Memory B cell (primary cell): ENCODE data around the gene AGER.

Experiments used
- ATAC-seq: fragments of 150-1000 bp; cut with Tn5 transposase; 2 replicates; pipeline ENCODE4 v1.10.0; 2021; ENCODE audit warnings: low read depth, mild to moderate bottlenecking, moderate library complexity
- DNase-seq, 2 donors: peaks; one replicate each; pipeline ENCODE4 v3.0.0; 2022; ENCODE audit warnings: low spot score in 2 of 2
- H3K27ac Mint-ChIP-seq: one replicate; pipeline ENCODE4 v1.8.0; 2022; ENCODE audit warnings: mild to moderate bottlenecking, moderate library complexity, mixed read lengths
- H3K27me3 Mint-ChIP-seq: one replicate; pipeline ENCODE4 v1.8.0; 2022; ENCODE audit warnings: mixed read lengths
- H3K36me3 Mint-ChIP-seq: one replicate; pipeline ENCODE4 v1.8.0; 2022; ENCODE audit warnings: mild to moderate bottlenecking, mixed read lengths
- H3K4me1 Mint-ChIP-seq: one replicate; pipeline ENCODE4 v1.8.0; 2022; ENCODE audit warnings: mixed read lengths
- H3K4me3 Mint-ChIP-seq: one replicate; pipeline ENCODE4 v1.8.0; 2022; ENCODE audit warnings: mild to moderate bottlenecking, moderate library complexity, mixed read lengths
- H3K9me3 Mint-ChIP-seq: one replicate; pipeline ENCODE4 v1.8.0; 2022; ENCODE audit warnings: mixed read lengths

The AGER gene

GRCh38 chr6:32158052-32158451 is 26.0 kb downstream of the AGER start:
- peaks cover 18% of the 10 kb centered on the region for H3K4me1 Mint-ChIP-seq
- DNase-seq = no peak
- no peak overlapping the region for H3K27ac Mint-ChIP-seq
- H3K27me3 Mint-ChIP-seq = peaks cover 4% of the 10 kb centered on the region
- no peak overlapping the region for H3K4me3 Mint-ChIP-seq
- ATAC-seq = no peak
- H3K36me3 Mint-ChIP-seq = peaks cover 2% of the 10 kb centered on the region
- no peaks in the 10 kb centered on the region for H3K9me3 Mint-ChIP-seq

- peaks cover 21% of the 10 kb centered on the region for H3K4me1 Mint-ChIP-seq
- no peak for ATAC-seq
- H3K27me3 Mint-ChIP-seq = peaks cover 7% of the 10 kb centered on the region
- H3K9me3 Mint-ChIP-seq = no peaks in the 10 kb centered on the region
- no peak overlapping the region for H3K4me3 Mint-ChIP-seq
- H3K36me3 Mint-ChIP-seq = peaks cover 2% of the 10 kb centered on the region
- DNase-seq = no peak
- H3K27ac Mint-ChIP-seq = no peak overlapping the region
Observed at GRCh38 chr6:32156891-32157290, 27.2 kb downstream of the AGER start.

- no peaks in the 10 kb centered on the region for H3K9me3 Mint-ChIP-seq
- H3K27ac Mint-ChIP-seq = peak overlapping the region; percentile 0
- H3K4me1 Mint-ChIP-seq = peaks cover 24% of the 10 kb centered on the region
- peaks cover 22% of the 10 kb centered on the region for H3K27me3 Mint-ChIP-seq
- ATAC-seq (peak; percentile 87), DNase-seq (peak; percentile 53 to 66)
- H3K4me3 Mint-ChIP-seq = peak overlapping the region; percentile 84
- H3K36me3 Mint-ChIP-seq = peaks cover 2% of the 10 kb centered on the region
Observed at GRCh38 chr6:32154514-32155161, 29.4 kb downstream of the AGER start.

- Mint-ChIP-seq H3K4me3 (peak within 1 kb of the TSS; percentile 84), H3K4me1 (peaks cover 24% of the 10 kb centered on the region), H3K9me3 (no peaks in the 10 kb centered on the region), H3K36me3 (peaks cover 2% of the 10 kb centered on the region), H3K27me3 (peaks cover 25% of the 10 kb centered on the region), H3K27ac (peak within 1 kb of the TSS; percentile 0)
- ATAC-seq (peak; percentile 41), DNase-seq (no peak)
Observed at GRCh38 chr6:32153564-32154513, 30.2 kb downstream of the AGER start, which contains the start of gene PPT2. Gene PPT2, plus strand, starts transcription at chr6:32154141. Its CDS starts 454 bp downstream, at chr6:32154595.

- H3K4me1 Mint-ChIP-seq = peaks cover 24% of the 10 kb centered on the region
- H3K4me3 Mint-ChIP-seq = peak overlapping the region; percentile 67
- H3K9me3 Mint-ChIP-seq = no peaks in the 10 kb centered on the region
- no peak for DNase-seq
- H3K27me3 Mint-ChIP-seq = peaks cover 31% of the 10 kb centered on the region
- no peaks in the 10 kb centered on the region for H3K36me3 Mint-ChIP-seq
- ATAC-seq = no peak
- no peak overlapping the region for H3K27ac Mint-ChIP-seq
Observed at GRCh38 chr6:32152769-32153563, 31.1 kb downstream of the AGER start.

- ATAC-seq = no peak
- Mint-ChIP-seq H3K36me3 (no peaks in the 10 kb centered on the region), H3K4me1 (peaks cover 24% of the 10 kb centered on the region), H3K27me3 (peaks cover 33% of the 10 kb centered on the region), H3K27ac (no peak within 1 kb of the TSS), H3K4me3 (no peak within 1 kb of the TSS), H3K9me3 (no peaks in the 10 kb centered on the region)
- DNase-seq = no peak
Observed at GRCh38 chr6:32151863-32152768, 31.9 kb downstream of the AGER start, which contains the start of gene PRRT1. Gene PRRT1, minus strand, starts transcription at chr6:32151939. Its CDS starts 112 bp downstream, at chr6:32151827.

GRCh38 chr6:32151181-32151862 is 32.7 kb downstream of the AGER start:
- H3K4me3 Mint-ChIP-seq = no peak overlapping the region
- H3K27ac Mint-ChIP-seq = no peak overlapping the region
- H3K9me3 Mint-ChIP-seq = no peaks in the 10 kb centered on the region
- no peaks in the 10 kb centered on the region for H3K36me3 Mint-ChIP-seq
- peaks cover 24% of the 10 kb centered on the region for H3K4me1 Mint-ChIP-seq
- H3K27me3 Mint-ChIP-seq = peaks cover 37% of the 10 kb centered on the region
- no peak for ATAC-seq
- DNase-seq = no peak

- Mint-ChIP-seq H3K4me1 (peaks cover 21% of the 10 kb centered on the region), H3K36me3 (no peaks in the 10 kb centered on the region), H3K4me3 (no peak overlapping the region), H3K27me3 (peaks cover 33% of the 10 kb centered on the region), H3K9me3 (no peaks in the 10 kb centered on the region), H3K27ac (no peak overlapping the region)
- DNase-seq (no peak), ATAC-seq (no peak)
Observed at GRCh38 chr6:32149932-32150870, 33.9 kb downstream of the AGER start.

- peak overlapping the region; percentile 46 for H3K4me3 Mint-ChIP-seq
- peaks cover 14% of the 10 kb centered on the region for H3K4me1 Mint-ChIP-seq
- H3K27me3 Mint-ChIP-seq = peaks cover 32% of the 10 kb centered on the region
- DNase-seq = no peak
- H3K9me3 Mint-ChIP-seq = no peaks in the 10 kb centered on the region
- no peak for ATAC-seq
- no peak overlapping the region for H3K27ac Mint-ChIP-seq
- H3K36me3 Mint-ChIP-seq = no peaks in the 10 kb centered on the region
Observed at GRCh38 chr6:32149092-32149755, 34.8 kb downstream of the AGER start.

GRCh38 chr6:32148289-32149091 is 35.6 kb downstream of the AGER start:
- H3K27me3 Mint-ChIP-seq = peaks cover 32% of the 10 kb centered on the region
- H3K27ac Mint-ChIP-seq = no peak overlapping the region
- peaks cover 9% of the 10 kb centered on the region for H3K4me1 Mint-ChIP-seq
- H3K9me3 Mint-ChIP-seq = no peaks in the 10 kb centered on the region
- H3K36me3 Mint-ChIP-seq = no peaks in the 10 kb centered on the region
- H3K4me3 Mint-ChIP-seq = peak overlapping the region; percentile 46
- DNase-seq (peak in 1 of 2 donors; percentile 38), ATAC-seq (peak; percentile 53)
